ENCODE results near the gene CENPP.

DNA sequence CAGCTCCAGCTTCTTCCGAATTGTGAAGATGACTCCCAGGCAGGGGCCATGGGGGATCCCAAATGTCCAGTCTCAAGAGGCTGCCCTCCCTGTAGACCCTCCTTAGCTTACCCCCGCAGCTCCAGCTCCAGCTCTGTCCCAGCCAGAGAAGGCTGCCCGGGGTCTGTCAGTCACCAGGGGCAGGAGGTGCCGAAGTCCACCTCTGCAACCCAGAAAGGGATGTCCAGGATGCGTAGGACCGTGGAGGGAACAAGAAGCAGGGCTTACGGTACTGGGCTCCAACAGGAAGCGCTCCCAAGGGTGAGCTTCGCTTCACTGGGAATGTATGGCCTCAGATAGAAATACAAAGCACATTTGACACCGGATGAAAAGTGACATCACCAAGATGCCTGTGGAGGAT is 338.2 kb downstream of the CENPP start:
- TF ChIP-seq CTCF (IDR thresholded peaks at IDR 0.05), result no peak
- TF ChIP-seq EP300 (IDR thresholded peaks at IDR 0.05), result no peak
- TF ChIP-seq POLR2A (IDR thresholded peaks at IDR 0.05), result no peak

All from gastroesophageal sphincter (tissue), 3 donors.